Activated CD4-positive, CD25-positive, alpha-beta regulatory T cell (primary cell): ENCODE measurements around the gene WWOX.

Experiments
- DNase-seq, 4 experiments: peaks; one replicate each; lab custom pipeline; 2025; lab: John Stamatoyannopoulos, UW

Gene WWOX

DNA sequence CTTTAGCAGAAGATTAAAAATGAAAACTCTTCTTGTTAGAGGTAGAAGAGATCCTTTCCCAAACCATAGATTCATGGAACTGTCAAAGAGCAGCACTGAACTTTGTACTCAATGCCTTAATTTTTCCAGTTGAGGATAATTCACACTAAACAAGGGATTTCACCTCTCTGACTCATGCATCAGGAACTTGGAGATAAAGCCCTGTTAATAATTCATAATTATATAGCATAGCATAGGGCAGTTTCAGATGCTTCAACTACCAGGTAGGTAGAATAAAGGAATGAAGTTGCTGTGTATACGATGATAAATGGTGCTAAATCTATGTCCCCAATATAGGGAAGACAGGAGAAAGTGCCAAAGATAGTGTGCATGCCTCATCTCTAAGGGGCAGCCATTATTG lies 1050.7 kb downstream of the WWOX start:
- DNase-seq = no peak

DNA sequence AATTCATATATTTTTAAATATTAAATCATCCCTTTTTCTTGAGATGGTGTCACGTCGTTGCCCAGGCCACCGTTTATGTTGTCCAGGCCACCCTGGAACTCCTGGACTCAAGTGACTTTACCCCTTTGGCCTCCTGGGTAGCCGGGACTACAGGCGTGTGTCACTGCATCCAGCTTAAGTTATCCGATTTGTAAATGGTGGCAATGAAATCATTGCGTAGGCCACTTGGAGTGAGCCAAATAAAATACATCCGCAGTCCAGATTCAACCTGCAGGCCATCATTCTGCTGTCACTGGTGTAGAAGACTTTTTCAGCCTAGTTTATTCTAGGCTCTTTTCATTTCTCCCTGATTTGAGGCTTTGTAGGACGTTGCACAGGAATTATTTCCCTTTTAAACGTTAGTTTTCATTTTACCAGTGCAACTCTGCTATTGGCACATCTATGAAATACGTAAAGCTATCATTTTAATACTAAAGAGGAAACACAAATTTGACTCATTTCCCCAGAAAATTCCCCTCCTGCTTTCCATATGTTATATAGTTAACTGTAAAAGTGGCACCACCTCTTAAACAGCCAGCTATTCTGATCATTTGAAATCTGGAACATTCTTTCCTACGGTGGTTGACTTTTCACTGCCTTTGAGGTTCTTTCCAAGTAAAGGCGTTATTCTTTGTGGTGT lies 1051.3 kb downstream of the WWOX start:
- no peak for DNase-seq

DNA sequence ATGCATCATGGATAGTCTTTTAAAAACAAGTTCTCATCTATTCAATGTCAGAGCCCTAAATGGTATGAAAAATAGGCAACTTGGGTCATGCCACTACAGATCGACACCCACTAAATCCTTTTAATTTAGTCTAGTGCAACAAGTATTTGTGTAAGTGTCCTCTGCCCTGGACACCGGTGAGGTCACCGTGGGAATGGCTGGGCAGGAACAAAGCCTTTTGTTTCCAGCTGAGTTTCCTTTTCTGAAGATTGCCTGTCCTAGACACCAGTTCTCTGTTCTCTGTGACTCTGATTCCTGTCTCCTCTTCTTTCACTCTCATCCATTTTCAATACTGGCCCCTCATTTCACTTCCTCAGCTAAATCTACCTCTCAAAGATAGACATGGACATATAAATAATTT lies 1054.6 kb downstream of the WWOX start:
- DNase-seq = no peak

DNA sequence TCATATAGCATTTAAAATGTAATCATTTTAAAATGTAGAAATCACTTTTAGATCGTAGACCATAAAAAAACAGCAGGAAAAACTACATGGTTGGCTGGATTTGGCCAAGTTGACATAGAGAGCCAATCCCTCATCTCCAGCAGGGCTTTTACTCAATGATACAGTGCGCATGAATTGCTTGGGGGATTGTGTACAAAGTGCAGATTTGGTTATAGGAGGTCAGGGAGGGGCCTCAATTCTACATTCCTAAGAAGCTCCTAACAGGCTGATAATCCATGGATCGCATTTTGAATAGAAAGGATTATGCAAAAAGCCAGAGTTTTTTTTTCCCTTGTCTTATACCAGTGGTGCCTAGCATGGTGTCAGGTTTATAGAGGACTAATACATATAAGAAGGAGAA lies 1056.0 kb downstream of the WWOX start:
- no peak for DNase-seq

DNA sequence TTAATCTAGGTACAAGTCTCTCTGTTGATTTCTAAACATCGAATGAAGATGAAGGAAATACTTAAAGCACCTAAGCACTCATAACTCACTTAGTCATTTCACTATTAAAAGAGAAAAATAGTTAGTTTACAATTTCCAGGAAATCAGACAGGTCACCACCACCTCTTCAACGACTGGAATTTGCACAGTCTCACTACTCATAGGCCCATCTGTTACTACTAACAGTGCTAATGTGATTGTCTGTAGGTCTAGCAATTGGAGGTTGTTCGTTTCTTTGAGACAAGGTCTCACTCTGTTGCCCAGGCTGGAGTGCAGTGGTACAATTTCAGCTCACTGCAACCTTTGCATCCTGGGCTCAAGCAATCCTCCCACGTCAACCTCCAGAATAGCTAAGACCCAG lies 1056.5 kb downstream of the WWOX start:
- DNase-seq = no peak

DNA sequence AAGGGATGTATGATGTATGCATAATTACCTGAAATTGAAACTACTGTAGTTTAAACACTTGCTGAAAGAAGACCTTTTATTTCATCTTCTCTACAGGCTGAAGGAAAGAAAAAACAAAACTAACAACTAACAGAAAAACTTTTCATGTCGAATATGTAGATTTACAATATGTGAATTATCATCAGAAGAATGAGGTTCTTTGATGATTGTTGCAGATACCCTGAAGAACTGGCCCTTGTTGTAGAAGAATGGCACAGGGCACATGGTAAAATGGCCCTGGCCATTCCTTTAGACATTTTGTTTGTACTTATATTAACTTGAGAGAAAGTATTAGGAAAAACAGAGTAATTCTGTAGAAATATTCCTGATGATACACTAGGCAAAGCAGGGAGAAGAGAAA lies 1057.3 kb downstream of the WWOX start:
- DNase-seq = no peak

DNA sequence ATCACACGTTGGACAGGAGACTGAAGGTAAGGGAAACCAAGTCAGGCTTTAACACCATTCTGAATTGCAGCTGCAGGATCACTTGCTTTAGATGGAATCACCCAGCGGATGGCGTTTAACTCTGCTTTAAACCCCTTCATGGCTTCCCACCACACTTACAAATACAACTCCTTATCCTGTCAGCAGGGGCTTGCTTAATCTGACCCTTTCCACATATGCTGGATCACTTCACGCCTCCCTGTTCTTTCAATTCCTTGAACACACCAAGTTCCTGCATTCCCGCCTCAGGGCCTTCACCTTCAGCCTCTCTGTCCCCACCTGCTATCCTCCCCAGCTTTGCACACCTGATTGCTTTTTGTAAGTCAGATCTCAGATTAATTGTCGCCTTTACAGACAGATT lies 1058.9 kb downstream of the WWOX start:
- no peak for DNase-seq

DNA sequence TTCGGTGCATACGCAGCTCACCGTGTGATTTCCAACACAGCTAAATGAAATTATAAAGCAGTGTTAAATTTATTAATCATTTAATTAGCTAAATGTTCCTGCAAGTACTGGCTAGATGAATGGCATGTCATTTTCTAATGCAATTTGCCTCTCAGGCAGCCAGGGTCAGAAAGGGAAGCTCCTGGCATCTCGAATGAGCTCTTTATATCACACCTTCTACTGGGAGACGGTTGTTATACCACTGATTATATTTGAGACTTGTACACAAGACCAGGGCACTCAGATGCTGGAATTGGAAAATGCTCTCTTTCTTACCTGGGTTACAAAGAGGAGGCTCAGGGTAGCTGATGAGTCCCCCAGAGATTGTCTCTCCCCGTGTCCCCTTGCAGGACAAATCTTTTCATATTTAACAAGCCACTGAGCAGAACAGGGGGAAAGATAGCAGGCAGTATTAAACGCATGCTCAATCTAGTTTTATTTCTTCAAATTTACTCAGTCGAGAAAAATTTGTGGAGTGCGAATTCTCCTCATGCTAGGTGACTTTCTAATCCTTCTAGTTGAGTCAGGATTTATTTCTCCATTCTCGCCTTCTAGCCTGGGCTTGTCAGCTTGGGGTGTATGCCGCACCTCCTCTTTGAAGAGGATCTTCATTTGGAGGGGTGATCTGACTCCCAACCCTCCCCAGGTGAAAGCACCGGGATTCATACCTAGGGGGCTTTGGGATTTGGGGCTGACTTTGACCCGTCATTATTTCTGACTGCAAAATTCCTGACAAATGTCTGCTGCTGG lies 1060.0 kb downstream of the WWOX start:
- DNase-seq = no peak

DNA sequence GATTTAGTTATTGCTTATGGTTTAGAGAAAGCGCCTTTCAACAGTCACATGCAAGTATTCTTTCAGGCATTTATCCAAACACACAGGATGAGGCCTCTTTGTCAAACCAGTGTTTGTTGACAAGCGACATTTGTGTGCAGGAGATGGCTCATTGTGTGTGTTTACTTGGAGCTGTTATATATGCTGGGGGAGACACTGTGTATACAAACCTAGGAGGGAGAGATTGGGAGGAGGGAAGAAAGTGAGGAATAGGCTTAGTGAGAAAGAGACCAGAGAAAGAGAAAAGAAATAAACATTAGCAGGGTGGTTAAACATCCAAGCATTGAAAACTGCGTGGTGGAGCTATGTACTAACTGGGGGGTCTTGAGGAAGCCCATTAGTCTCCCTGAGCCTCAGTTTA lies 1063.5 kb downstream of the WWOX start:
- DNase-seq = no peak

DNA sequence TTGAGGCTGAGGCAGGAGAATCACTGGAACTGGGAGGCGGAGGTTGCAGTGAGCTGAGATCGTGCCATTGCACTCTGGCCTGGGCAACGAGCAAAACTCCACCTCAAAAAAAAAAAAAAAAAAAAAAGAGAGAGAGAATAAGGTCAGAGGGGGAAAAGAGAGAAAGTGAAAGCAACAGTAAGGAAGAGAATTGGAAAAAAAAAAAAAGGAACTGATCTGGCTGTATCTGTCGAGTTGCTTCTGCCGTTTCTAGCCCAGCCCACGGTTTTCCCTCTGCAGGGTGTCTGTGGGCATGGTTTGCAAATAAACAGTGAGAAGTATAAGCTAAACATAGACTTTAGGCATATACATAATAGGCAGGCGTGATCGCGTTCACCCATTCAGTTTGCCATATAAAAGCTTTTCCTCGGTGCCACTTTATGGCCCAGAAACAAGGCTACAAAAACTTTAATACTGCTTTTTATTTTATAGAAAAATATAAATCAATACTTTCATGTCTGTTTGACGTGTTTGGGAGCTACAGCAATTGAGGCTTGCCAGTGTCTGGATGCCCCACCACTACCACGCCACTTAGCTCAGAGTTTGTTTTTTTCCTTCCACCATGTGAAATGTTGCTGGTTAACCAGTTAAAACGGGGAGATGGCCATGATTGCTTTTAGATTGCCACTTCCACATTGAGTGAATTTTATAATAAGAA lies 1064.4 kb downstream of the WWOX start:
- no peak for DNase-seq

DNA sequence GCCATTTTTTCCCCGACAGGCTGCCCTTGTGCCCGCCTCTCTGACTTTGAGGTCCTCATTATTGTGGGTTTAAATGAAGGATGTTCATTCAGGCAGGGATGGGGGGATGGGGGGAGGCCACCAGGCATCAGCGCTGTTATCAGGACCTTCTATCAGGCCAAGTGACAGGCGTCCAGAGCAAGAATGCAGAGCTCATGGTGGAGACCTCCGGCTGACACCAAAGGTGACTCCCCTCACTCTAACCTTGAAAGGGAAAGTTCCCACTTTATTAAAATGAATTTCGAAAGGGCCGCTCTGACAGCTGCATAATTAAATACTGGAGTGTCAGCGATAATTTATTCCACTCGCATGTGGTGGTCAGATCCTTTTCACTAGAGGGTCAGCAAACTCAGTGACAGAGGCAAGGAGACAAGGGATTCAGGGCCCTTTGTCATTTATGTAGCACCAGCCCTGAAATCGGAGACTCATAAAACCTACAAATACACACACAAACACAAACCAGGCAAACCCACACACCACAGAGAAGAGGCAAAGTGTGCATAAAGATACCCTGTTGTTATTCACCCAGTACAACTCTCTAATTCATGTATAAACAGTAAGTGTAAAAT lies 1065.0 kb downstream of the WWOX start:
- no peak for DNase-seq

DNA sequence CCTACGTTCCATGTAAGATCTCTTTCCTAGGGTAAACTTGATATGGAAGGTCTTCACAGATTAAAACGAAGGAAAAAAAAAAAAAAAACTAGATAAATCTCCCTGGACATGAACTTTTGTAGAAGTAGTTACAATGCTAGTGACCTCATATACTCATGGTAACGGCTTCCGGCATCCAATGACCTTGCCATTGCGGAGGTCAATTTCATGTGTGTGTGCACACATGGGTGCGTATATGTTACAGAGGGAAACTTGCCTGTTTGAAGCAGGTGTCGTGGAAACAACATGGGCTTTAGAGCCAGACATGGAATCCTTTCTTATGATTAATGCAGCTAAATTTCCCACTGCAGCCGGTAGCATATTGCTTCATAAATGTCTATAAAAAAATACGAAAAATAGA lies 1065.6 kb downstream of the WWOX start:
- DNase-seq = no peak

DNA sequence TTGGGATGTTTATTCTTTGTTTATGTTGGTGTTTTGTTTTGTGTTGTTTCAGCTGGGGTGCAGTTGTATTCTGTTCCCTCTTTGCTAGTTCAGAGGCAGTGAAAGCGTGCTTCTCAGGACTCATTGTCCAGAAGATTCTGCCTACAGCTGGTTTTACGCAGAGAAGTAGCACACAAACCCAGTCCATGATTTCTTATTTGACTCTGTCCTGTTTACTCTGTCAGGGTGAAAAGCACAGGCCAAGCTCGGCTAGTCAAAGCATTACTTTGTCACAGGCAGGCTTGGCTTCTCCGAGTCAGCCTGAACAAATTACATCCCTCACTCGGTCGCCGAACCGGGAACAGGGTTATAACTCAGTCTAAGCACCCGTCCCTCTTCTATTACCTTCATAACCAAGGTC lies 1066.1 kb downstream of the WWOX start:
- no peak for DNase-seq

DNA sequence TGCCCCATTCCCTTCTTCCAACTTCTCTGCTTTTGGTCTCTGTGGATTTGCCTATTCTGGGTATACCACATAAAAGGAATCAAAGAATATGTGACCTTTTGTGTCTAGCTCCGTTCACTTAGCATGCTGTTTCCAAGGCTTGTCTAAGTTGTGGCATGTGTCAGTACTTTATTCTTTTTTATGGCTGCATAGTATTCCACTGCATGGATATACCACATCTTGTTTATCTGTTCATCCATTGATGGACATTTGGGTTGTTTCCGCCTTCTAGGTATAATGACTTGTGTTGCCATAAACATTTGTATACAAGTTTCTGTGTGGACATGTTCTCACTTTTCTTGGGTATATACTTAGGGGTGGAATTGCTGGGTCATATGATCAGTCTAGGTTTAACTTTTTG lies 1068.4 kb downstream of the WWOX start:
- no peak for DNase-seq

DNA sequence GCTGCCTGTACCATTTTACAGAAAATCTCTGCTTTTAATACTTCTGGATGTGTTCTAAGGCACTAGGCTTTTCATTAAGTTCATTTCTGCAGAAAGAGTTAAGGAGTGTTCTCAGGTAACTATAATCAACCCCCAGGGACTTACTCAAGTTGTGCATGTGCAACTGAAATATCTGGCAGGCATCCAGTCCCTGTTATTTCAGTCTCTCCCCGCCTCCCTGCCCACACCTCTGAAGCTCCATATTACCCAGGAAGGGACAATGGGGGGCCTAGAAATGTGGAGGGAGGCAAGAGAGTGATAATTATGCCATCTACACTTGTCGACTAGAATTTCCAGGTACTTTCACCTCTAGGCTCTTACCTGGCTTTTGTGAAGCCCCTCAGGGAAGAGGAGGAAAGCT lies 1068.9 kb downstream of the WWOX start:
- DNase-seq = no peak

DNA sequence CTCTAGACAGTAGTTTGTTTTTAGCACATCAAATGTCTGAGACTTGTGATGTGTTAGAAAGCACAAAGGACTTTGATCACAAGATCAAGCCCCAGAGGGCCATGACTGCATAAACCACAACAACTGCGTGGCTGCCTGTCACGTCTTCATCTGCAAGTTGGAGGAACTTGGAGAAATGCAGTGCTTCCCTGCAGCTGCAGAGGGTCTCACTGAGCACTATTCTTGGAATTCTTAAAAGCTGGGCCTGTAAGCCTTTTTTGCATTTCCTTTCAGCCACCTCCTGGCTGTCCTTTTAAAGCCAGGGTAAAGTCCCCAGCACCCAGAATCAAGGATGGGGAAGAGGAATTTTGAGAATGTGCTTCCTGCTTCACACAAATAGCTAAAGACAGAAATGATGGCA lies 1069.8 kb downstream of the WWOX start:
- DNase-seq = no peak

DNA sequence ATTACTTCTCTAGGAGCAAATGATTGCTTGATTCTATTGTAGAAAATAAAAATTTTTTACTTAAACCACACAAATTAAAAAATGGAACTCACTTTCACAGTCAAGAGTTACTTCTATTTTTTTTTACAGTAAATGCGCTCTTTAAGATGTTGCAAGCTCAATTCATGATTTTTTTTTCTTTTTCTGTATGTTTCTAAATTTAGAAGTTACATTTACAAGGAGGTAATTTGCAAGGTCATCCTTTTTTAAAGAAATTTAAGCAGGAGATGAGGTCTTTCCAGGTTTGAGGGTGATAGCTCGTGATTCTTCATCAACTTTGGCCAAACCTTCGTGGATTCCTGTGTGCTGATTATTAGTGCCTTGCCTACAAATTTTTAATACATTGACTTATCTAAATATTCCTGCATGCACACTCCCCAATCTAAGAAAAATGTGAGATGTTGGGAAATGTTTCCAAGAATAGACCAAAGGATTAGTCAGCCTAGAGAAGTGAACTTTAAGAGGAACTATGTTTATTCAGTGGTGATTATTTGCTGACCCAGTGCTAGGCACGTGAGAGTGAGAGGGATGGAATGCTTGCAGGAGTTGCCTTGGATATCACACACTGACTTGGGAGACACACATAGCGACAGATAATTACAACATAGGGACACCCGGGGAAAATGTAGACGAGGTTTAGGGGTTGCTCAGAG lies 1071.2 kb downstream of the WWOX start:
- no peak for DNase-seq

DNA sequence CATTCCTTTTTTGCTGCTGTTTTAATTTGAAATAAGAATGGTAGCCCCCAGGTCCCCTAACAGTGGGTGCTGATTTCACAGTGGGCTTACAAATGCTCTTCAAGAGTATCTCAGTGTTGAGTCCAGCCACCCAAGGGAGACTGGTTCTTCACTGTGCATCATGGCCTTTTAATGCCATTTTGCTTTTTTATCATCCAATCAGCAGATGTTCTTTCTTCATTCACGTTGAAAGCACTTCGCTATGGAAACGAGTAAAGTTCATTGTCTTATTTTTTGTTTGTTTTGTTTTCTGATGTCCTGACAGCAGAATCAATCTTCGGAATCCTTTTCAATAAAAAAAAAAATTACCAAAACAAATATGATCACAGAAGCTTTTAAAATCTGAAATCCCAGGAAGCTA lies 1072.0 kb downstream of the WWOX start:
- no peak for DNase-seq

DNA sequence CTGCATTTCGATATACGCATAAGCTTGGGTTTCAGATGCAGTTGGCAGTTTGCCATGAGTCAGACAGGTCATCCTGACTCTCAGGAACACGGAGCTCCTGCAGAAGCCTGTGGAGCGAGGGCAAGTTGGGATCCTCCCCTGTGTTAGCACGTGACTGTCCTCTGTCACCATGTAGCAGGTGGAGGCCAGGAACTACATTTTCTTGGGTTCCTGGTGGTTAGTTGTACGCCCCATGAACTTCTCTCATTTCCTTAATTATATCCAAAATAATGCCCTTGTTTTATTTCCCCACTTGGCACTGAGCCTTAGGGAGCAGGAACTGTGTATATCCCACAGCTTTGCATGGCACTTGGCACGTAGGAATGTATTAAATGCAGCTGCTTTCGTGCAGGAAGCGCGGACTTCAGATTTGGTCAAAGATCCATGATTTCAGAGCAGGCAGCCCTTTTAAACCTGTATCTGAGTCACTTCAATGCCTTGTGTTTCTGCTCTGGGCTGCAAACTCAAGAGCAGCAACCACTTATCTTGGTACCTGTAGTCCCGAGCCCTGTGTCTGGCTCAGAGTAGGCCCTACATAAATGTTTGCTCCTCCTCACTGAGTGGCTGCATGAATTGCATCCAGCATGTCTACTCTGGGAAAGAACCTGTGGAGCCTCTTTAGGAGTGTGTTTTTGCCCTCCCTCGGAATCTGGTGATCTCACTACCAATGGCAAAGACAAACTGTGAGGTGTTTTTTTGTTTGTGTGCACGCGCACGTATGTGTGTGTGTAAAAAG lies 1072.7 kb downstream of the WWOX start:
- no peak for DNase-seq

DNA sequence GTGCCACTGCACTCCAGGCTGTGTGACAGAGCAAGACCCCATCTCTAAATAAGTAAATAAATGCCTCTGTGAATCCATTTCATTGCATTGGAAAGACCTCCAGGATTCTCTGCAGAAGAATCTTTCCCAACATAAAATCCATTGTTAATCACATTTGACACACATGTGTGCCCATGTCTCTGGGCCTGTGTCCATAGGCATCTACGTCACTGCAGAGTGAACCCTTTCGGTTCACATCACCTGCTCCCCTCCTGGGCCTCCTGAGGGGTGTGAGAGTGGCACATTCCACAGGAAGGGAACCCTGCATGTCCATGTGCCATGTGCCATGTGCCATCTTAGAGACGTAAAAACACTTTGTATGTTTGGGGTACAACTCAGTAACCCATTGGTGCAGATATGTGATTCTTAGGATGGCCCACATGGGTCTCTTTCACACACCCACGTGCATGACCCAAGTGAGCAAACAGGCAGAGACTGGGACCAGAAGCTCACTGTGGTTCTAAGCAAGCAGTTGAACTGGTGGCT lies 1073.6 kb downstream of the WWOX start:
- no peak for DNase-seq

DNA sequence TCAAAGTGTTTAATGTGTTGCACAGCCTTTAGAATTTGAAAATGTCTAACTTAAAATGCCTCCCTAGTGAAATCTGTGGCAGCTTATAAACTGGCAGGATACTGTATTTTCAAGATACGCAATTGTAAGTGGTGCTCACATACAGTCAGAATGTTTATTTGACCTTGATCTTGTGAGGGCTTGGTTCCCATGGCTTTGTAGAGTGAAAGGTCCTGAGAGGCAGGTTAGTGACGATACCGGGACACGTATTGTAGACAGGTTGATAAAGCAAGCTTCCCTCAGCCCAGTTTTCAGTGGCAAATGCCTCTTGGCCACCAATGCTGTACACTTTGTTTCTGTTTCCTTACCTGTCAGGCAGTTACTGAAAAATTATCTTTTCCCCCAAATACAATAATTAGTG lies 1074.5 kb downstream of the WWOX start:
- DNase-seq = no peak
